GM12878 (cell line): ENCODE measurements around the gene TCTN1. TPM values are rescaled to one million over a fixed set of nuclear protein-coding genes. Genes with fewer than 3 reads are reported as not detected.

Experiments used
- ATAC-seq: fragments of 200-7000 bp; cut with Tn5 transposase; 3 replicates; pipeline ENCODE4 v1.9.1; 2020; ENCODE audit warnings: mild to moderate bottlenecking, moderate library complexity
- BruUV-seq: library from RNA; stranded (reverse); fragments of 400-500 nt; replicated peaks from 2 replicates; lab custom pipeline; 2021; lab: Mats Ljungman, UMichigan
- CTCF ChIA-PET: fragments of 300-600 bp; sonication (Branson Sonifier 250); formaldehyde crosslinking; extraction: SDS; loops from one replicate; lab custom pipeline; 2021; ENCODE audit warnings: inconsistent platforms; lab: Yijun Ruan, JAX
- POLR2A ChIA-PET: fragments of 350-600 bp; formaldehyde crosslinking; extraction: SDS; loops from one replicate; lab custom pipeline; 2021; ENCODE audit warnings: inconsistent platforms; lab: Charles Lee
- RAD21 ChIA-PET: fragments of 300-600 bp; sonication (Branson Sonifier 250); formaldehyde crosslinking; loops from one replicate; lab custom pipeline; 2023; ENCODE audit warnings: antibody characterized with exemption; ENCODE audit not compliant: unreplicated experiment; lab: Charles Lee
- SMC1A ChIA-PET: fragments of 300-600 bp; sonication (Branson Sonifier 250); formaldehyde crosslinking; loops from one replicate; lab custom pipeline; 2023; ENCODE audit not compliant: unreplicated experiment, uncharacterized antibody; lab: Charles Lee
- DNase-seq: peaks from one replicate; pipeline ENCODE4 v3.0.0-alpha.2; 2011; ENCODE audit warnings: low read depth, low spot score
- FAIRE-seq: peaks from 3 replicates; lab custom pipeline; 2011; peaks lifted over from hg19 to GRCh38; lab: Jason Lieb, UNC
- H2AFZ ChIP-seq: 2 replicates; pipeline ENCODE4 v1.6.0; 2011; ENCODE audit warnings: low read depth, low read length, control low read depth; ENCODE audit not compliant: control insufficient read depth
- H3K27ac ChIP-seq: 2 replicates; pipeline ENCODE4 v1.5.1; 2011; ENCODE audit warnings: control low read depth; ENCODE audit not compliant: control insufficient read depth, insufficient read depth
- H3K27me3 ChIP-seq, 2 experiments: replicated peaks in 1 of 2; 2 replicates each; pipeline versions ENCODE4 v1.6.0 to v1.6.1; 2011; ENCODE audit warnings: low read length in 1 of 2; ENCODE audit not compliant: control insufficient read depth in 2 of 2, insufficient read depth in 2 of 2
- H3K36me3 ChIP-seq, 2 experiments: 2 replicates each; pipeline ENCODE4 v1.5.1; 2011; ENCODE audit warnings: low read length in 1 of 2; ENCODE audit not compliant: control insufficient read depth in 2 of 2, insufficient read depth in 2 of 2
- H3K4me1 ChIP-seq: 2 replicates; pipeline ENCODE4 v1.6.1; 2011; ENCODE audit warnings: mild to moderate bottlenecking, low read length, moderate library complexity, mixed read lengths; ENCODE audit not compliant: control insufficient read depth, insufficient read depth
- H3K4me2 ChIP-seq: 2 replicates; pipeline ENCODE4 v1.6.0; 2011; ENCODE audit warnings: control low read depth; ENCODE audit not compliant: control insufficient read depth, insufficient read depth
- H3K4me3 ChIP-seq: fragments of 200-600 bp; sonication (generic); 2 replicates; pipeline ENCODE4 v1.5.1; 2016
- H3K79me2 ChIP-seq: 2 replicates; pipeline ENCODE4 v1.6.0; 2011; ENCODE audit warnings: low read length; ENCODE audit not compliant: control insufficient read depth, insufficient read depth
- H3K9ac ChIP-seq: 2 replicates; pipeline ENCODE4 v1.8.0; 2011; ENCODE audit warnings: low read length, control low read depth, mixed read lengths; ENCODE audit not compliant: control insufficient read depth, insufficient read depth
- H3K9me3 ChIP-seq: replicated peaks from 3 replicates; pipeline ENCODE4 v1.5.1; 2011; ENCODE audit warnings: mild to moderate bottlenecking, low read length; ENCODE audit not compliant: control insufficient read depth, insufficient read depth
- H4K20me1 ChIP-seq: 2 replicates; pipeline ENCODE4 v1.6.0; 2011; ENCODE audit not compliant: control insufficient read depth, insufficient read depth
- BHLHE40 ChIP-seq, 2 experiments: fragments of 450-650 bp in 1 of 2; IDR thresholded peaks; 2 replicates each; pipeline ENCODE4 v1.6.1; 2011 to 2017; ENCODE audit warnings: low read depth in 2 of 2, borderline replicate concordance in 1 of 2, improper control_type of control experiment in 1 of 2, low read length in 1 of 2, mild to moderate bottlenecking in 1 of 2
- CBX3 ChIP-seq: fragments of 200-600 bp; sonication (generic); IDR thresholded peaks from 2 replicates; pipeline ENCODE4 v1.6.1; 2016; ENCODE audit warnings: low read depth, borderline replicate concordance
- EED ChIP-seq: sonication (generic); IDR thresholded peaks from 2 replicates; pipeline ENCODE4 v1.6.1; 2016; ENCODE audit warnings: antibody characterized with exemption, low read depth
- ELK1 ChIP-seq: IDR thresholded peaks from 2 replicates; pipeline ENCODE4 v1.6.1; 2012; ENCODE audit warnings: low read depth, low read length, improper control_type of control experiment
- ETV6 ChIP-seq, 2 experiments: fragments of 450-650 bp in 1 of 2; IDR thresholded peaks in 1 of 2; conservative IDR thresholded peaks in 1 of 2; 2 replicates each; pipeline ENCODE4 v1.6.1; 2014; ENCODE audit warnings: antibody characterized with exemption in 1 of 2, borderline replicate concordance in 1 of 2, low read depth in 1 of 2, mild to moderate bottlenecking in 1 of 2, moderate library complexity in 1 of 2
- JUNB ChIP-seq: IDR thresholded peaks from 2 replicates; pipeline ENCODE4 v1.6.1; 2016; ENCODE audit warnings: antibody characterized with exemption, mild to moderate bottlenecking
- JUND ChIP-seq: IDR thresholded peaks from 2 replicates; pipeline ENCODE4 v1.6.1; 2012; ENCODE audit warnings: low read depth, mild to moderate bottlenecking, low read length, improper control_type of control experiment, moderate library complexity
- RAD21 ChIP-seq: IDR thresholded peaks from 2 replicates; pipeline ENCODE4 v1.6.1; 2011; ENCODE audit warnings: mild to moderate bottlenecking, low read depth, low read length, moderate library complexity; ENCODE audit not compliant: insufficient read depth
- WGBS: methylation state at CpG from one replicate; pipeline ENCODE4 v1.1.6; 2016; ENCODE audit warnings: low lambda C conversion rate; ENCODE audit not compliant: insufficient replicate concordance, insufficient coverage; ENCODE audit errors: missing lambda C conversion rate; 5-methylcytosine and 5-hydroxymethylcytosine counted together
- in situ Hi-C: fragments of 300-500 bp; cut with MboI; formaldehyde crosslinking; loops from 9 replicates; pipeline ENCODE4 v1.14.3; 2018; ENCODE audit warnings: mixed read lengths
- intact Hi-C: fragments of 100-400 bp; cut with micrococcal nuclease; formaldehyde crosslinking; loops from one replicate; pipeline ENCODE4 v1.14.2; 2022; ENCODE audit not compliant: unreplicated experiment
- polyA plus RNA-seq, 11 experiments: library from polyadenylated mRNA; depleted of rRNA in 4 of 11; unstranded in 6 of 11; stranded (reverse) in 5 of 11; fragments of >200 nt; fragmentation: Nextera tagmentation in 4 of 11; fragmentation: Illumina TruSeq in 1 of 11; extraction: Ambion mirVana in 4 of 11; extraction: Trizol in 1 of 11; gene quantifications; 1 replicate in 1 of 11; 2 replicates in 10 of 11; pipeline versions ENCODE4 v1.2.1 to v1.2.3, GENCODE V29; 2011 to 2016; ENCODE audit warnings: inconsistent platforms in 2 of 11, missing spikeins in 2 of 11, low read depth in 1 of 11
- total RNA-seq, 4 experiments: library from RNA; depleted of rRNA in 3 of 4; stranded (reverse); fragments of >200 nt in 3 of 4; fragmentation: Illumina TruSeq in 1 of 4; extraction: Trizol in 1 of 4; gene quantifications; 2 replicates each; pipeline versions ENCODE4 v1.2.1 to v1.2.3, GENCODE V29; 2013 to 2021

Gene TCTN1
- total and polyA plus RNA-seq, 10 of the 15 experiments (the other 5 are each of a cell fraction or from before 2014, with no cell fraction given) = 8.8 to 23.5 (median 15.3) TPM

- no peak overlapping the region for H3K27ac ChIP-seq
- DNase-seq (no peak), FAIRE-seq (no peak), ATAC-seq (no peak)
- RAD21 ChIA-PET = interaction anchor here (0.6 to 1.0 kb wide), 2 partner anchors 39 to 115 kb away, joined by 3 read pairs; no protein-coding TSS in a partner anchor
- H3K27me3 ChIP-seq = no peaks in the 10 kb centered on the region
- no peak overlapping the region for H3K4me3 ChIP-seq
- WGBS = 74% methylated on average over 8 of the region's 9 CpGs
- H3K9me3 ChIP-seq = no peaks in the 10 kb centered on the region
- in situ Hi-C loops (no loop called here), intact Hi-C loops (no loop called here)
- CTCF ChIA-PET = interaction anchor here (0.9 kb wide), 1 partner anchor 56 kb away, joined by 3 read pairs; no protein-coding TSS in a partner anchor
- peaks cover 21 to 48% of the 10 kb centered on the region in 2 experiments for H3K36me3 ChIP-seq
- H2AFZ ChIP-seq = no peak overlapping the region
- H3K9ac ChIP-seq = no peak overlapping the region
- POLR2A ChIA-PET = interaction anchor here (0.7 to 1.3 kb wide), 2 partner anchors 9 kb away, joined by 3 to 5 read pairs; no protein-coding TSS in a partner anchor
- SMC1A ChIA-PET = interaction anchor here (1.0 to 2.0 kb wide), 6 partner anchors 9 to 73 kb away, joined by 3 to 6 read pairs (median 4); no protein-coding TSS in a partner anchor
- TF ChIP-seq RAD21 (no peak), EED (no peak), ETV6 (conservative IDR thresholded peaks at IDR 0.05 in 1 of 2, IDR thresholded peaks at IDR 0.05 in 1 of 2; ENCODE audit: borderline replicate concordance in 1 of 2, low read depth in 1 of 2) (no peak), CBX3 (no peak), JUNB (no peak), JUND (no peak), ELK1 (no peak), BHLHE40 (IDR thresholded peaks at IDR 0.05; ENCODE audit: borderline replicate concordance in 1 of 2, low read depth in 2 of 2, low read length in 1 of 2) (no peak)
- no peaks in the 10 kb centered on the region for H4K20me1 ChIP-seq
- no TSS peak for BruUV-seq
- 0 out of 2 replicates have a peak overlapping the region, but pooled peaks have one; percentile 3 for H3K4me2 ChIP-seq
- H3K4me1 ChIP-seq = peaks cover 43% of the 10 kb centered on the region
- peaks cover 47% of the 10 kb centered on the region for H3K79me2 ChIP-seq
These were observed 44.3 kb downstream of the TCTN1 start for GRCh38 chr12:110658242-110658641.
